Thymus (tissue), 11 donors: ENCODE data around the gene METTL18. TPM values are rescaled to one million over a fixed set of nuclear protein-coding genes. Genes with fewer than 3 reads are reported as not detected.

Experiments used
- DNase-seq, 9 donors: peaks; one replicate each; pipeline ENCODE4 v3.0.0-alpha.2; 2013; ENCODE audit warnings: low spot score in 9 of 9, low read depth in 6 of 9, missing footprints in 1 of 9
- H3K27ac ChIP-seq, 2 donors: one replicate each; pipeline ENCODE4 v1.5.1; 2013; ENCODE audit warnings: control low read depth in 1 of 2, low read depth in 1 of 2, low read length in 1 of 2, mild to moderate bottlenecking in 1 of 2, moderate library complexity in 1 of 2
- H3K27me3 ChIP-seq, 2 donors: one replicate each; pipeline ENCODE4 v1.5.1; 2013; ENCODE audit warnings: low read length in 1 of 2; ENCODE audit not compliant: control insufficient read depth in 2 of 2, insufficient read depth in 1 of 2
- H3K36me3 ChIP-seq, 2 donors: one replicate each; pipeline ENCODE4 v1.5.1; 2013; ENCODE audit warnings: low read length in 1 of 2, mild to moderate bottlenecking in 1 of 2, moderate library complexity in 1 of 2; ENCODE audit not compliant: control insufficient read depth in 2 of 2, insufficient read depth in 2 of 2
- H3K4me1 ChIP-seq, 2 donors: one replicate each; pipeline ENCODE4 v1.5.1; 2013; ENCODE audit warnings: low read length in 2 of 2; ENCODE audit not compliant: control insufficient read depth in 2 of 2, insufficient read depth in 2 of 2
- H3K4me3 ChIP-seq, 2 donors: one replicate each; pipeline ENCODE4 v1.5.1; 2013; ENCODE audit warnings: low read length in 2 of 2, control low read depth in 1 of 2, mild to moderate bottlenecking in 1 of 2
- H3K9me3 ChIP-seq, 2 donors: one replicate each; pipeline ENCODE4 v1.5.1; 2013; ENCODE audit warnings: low read length in 1 of 2, mild to moderate bottlenecking in 1 of 2; ENCODE audit not compliant: control insufficient read depth in 2 of 2, insufficient read depth in 1 of 2
- WGBS: extraction: QIAGEN DNeasy Blood & Tissue Kit; methylation state at CpG from one replicate; pipeline ENCODE4 v1.1.7; 2013; 5-methylcytosine and 5-hydroxymethylcytosine counted together
- polyA plus RNA-seq: library from polyadenylated mRNA; stranded (reverse); fragments of 200-250 nt; gene quantifications from one replicate; pipeline ENCODE4 v1.2.3, GENCODE V29; 2013
- total RNA-seq: library from RNA; stranded (reverse); fragments of 120-200 nt; gene quantifications from one replicate; pipeline ENCODE4 v1.2.4, GENCODE V29; 2013
- donor health status: healthy.

Gene METTL18
- total and polyA plus RNA-seq, 2 donors: 16.7 to 24.6 TPM

DNA sequence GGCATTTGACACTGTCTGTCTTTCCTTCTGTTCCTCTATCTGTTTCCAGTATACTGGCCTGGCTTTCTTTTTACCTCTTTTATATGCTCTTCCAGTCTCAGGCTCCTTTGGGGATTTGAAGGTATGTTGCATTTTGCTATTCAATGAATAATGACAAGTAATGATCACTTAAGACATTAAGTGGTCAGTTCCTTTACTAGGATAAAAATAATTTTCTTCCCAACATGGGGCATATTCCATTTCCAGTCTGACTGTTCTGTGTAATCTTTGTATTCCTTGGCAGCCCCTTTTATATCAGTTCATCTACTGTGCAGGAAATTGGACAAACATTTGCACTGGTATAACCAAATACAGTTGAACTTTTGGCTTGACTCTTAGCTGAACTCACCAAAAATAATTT is 15.6 kb downstream of the METTL18 start:
- Histone ChIP-seq H3K27ac (no peak overlapping the region), H3K27me3 (peaks cover 0 to 4% of the 10 kb centered on the region in 2 donors), H3K4me3 (no peak overlapping the region), H3K9me3 (no peaks in the 10 kb centered on the region), H3K36me3 (no peaks in the 10 kb centered on the region), H3K4me1 (no peaks in the 10 kb centered on the region)
- no peak for DNase-seq

DNA sequence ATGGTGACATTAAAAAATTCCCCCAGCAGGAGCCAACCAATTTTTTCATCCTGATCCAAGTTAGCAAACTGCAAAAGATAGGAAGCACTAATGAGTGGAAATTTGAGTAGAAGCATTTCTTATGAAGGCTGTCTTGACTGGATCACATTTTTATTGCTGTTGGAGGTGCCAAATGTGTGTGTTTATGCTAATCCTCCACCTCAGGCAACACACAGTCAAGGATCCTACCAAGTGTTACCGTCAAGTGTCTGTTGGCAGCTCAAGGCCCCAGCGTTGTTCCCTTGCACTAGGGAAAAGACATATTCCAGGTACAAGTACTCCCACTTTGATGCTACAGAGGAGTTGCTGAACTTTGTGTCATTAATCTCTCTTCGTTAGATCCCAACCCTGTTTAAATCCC is 18.3 kb downstream of the METTL18 start:
- Histone ChIP-seq H3K4me1 (no peaks in the 10 kb centered on the region), H3K4me3 (no peak overlapping the region), H3K27me3 (no peaks in the 10 kb centered on the region), H3K27ac (no peak overlapping the region), H3K9me3 (no peaks in the 10 kb centered on the region), H3K36me3 (no peaks in the 10 kb centered on the region)
- WGBS: 96% methylated on average over 3 of the region's 3 CpGs
- DNase-seq: no peak

DNA sequence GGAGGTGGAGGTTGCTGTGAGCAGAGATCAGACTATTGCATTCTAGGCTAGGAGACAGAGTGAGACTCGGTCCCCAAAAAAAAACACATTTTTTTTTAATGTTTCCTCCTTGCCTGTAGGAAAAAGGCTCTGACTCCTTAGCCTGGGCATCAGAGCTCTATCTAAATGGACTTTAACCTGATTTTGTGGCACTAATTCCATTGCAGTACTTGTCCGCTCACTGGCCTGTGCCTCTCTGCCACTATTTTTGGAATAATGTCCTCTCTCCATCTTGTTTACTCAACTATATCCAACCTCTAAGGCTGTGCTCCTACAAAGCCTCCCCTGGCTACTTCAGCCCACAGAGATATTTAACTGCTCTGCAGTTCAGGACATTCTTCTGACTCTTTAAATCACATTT is 26.5 kb downstream of the METTL18 start:
- H3K36me3 ChIP-seq: no peaks in the 10 kb centered on the region
- H3K27me3 ChIP-seq: no peaks in the 10 kb centered on the region
- no peak for DNase-seq
- no peaks in the 10 kb centered on the region for H3K9me3 ChIP-seq
- WGBS: 95% methylated on average over 2 of the region's 2 CpGs
- H3K4me1 ChIP-seq: no peaks in the 10 kb centered on the region
- no peak overlapping the region for H3K4me3 ChIP-seq
- no peak overlapping the region for H3K27ac ChIP-seq

DNA sequence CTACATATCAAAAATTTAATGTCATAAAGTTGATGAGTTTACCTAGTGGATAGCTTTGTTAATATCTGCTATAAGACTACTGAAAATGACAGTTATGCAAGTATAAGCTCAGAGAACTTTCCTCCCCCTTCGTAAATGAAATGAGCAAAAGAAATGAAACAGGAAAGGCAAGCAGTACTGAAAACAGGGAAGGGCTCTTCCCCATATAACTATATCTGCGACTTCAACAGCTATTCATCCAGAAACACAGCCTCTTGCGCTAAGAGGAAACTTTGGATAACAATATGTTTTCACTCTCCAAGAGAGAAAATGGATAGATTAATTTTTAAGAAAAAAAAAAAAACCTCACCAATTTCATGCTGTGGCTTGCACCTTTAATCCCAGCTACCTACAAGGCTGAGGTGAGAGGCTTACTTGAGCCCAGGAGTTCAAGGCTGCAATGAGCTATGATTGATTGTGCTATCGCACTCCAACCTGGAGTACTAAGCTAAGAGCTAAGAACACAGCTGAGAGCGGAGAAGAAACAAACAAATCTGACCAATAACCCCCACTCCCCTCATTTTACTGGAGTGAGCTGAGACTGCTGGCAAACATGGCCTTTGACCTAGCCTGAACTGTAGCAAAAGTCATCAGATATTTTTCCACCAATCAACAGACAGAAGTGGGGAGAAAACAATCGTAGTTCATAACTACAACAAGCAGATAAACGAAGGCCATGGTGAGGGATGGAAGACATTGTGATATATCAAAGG is 29.0 kb downstream of the METTL18 start:
- H3K9me3 ChIP-seq: no peaks in the 10 kb centered on the region
- no peaks in the 10 kb centered on the region for H3K36me3 ChIP-seq
- H3K27ac ChIP-seq: no peak overlapping the region
- no peak overlapping the region for H3K4me3 ChIP-seq
- no peaks in the 10 kb centered on the region for H3K27me3 ChIP-seq
- 96% methylated on average over 7 of the region's 7 CpGs for WGBS
- H3K4me1 ChIP-seq: no peaks in the 10 kb centered on the region
- no peak for DNase-seq

DNA sequence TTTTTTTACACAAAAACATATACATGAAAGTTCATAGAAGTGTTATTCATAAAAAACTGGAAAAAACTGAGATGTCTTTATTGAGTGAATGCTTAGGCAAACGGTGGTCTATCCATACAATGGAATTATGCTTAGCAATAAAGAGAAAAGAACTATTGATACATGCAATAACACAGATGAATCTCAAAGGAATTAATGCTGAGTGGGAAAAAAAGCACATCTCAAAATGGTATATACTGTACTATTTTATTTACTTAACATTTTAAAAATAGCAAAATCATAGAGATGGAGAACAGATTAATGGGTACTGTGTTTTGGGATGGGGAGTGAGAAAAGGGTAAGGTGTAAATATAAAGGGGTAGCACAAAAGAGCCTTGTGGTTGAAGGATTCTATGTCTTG is 29.8 kb downstream of the METTL18 start:
- no peak for DNase-seq
- H3K27ac ChIP-seq: no peak overlapping the region
- H3K9me3 ChIP-seq: no peaks in the 10 kb centered on the region
- H3K27me3 ChIP-seq: no peaks in the 10 kb centered on the region
- no peaks in the 10 kb centered on the region for H3K36me3 ChIP-seq
- H3K4me3 ChIP-seq: no peak overlapping the region
- WGBS: 89% methylated on average over 1 of the region's 1 CpG
- no peaks in the 10 kb centered on the region for H3K4me1 ChIP-seq

DNA sequence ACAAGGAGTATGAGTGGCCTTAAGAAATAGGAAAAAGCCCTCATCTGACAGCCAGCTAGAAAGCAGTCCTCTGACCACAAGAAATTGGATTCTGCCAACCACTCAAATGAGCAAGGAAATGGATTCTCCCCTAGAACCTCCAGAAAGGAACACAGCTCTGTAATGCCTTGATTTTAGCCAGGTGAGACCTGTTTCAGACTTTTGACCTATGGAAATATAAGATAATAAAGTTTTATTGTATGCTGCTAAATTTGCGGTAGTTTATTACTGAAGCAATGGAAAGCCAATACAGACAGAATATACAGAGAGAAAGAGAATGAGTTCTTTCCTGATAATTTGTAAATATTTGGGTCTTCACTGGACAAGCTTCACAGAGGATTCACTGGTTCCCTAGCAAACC is 32.0 kb downstream of the METTL18 start:
- WGBS: 100% methylated on average over 1 of the region's 1 CpG
- no peak for DNase-seq

DNA sequence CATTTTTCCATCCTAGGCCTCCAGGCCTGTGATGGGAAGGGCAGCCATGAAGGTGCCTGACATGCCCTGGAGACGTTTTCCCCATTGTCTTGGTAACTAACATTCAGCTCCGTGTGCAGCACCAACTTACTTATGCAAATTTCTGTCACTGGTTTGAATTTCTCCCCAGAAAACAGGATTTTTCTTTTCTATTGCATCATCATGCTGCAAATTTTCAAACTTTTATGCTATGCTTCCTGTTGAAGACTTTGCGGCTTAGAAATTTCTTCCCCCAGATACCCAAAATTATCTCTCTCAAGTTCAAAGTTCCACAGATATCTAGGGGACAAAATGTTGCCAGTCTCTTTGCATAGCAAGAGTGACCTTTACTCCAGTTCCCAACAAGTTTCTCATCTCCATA is 35.7 kb downstream of the METTL18 start:
- Histone ChIP-seq H3K36me3 (no peaks in the 10 kb centered on the region), H3K4me3 (no peak overlapping the region), H3K9me3 (peaks cover 0 to 6% of the 10 kb centered on the region in 2 donors), H3K27me3 (no peaks in the 10 kb centered on the region), H3K4me1 (no peaks in the 10 kb centered on the region), H3K27ac (no peak overlapping the region)
- no peak for DNase-seq
- WGBS: 97% methylated on average over 3 of the region's 3 CpGs

More for the DNA sequence above, 32.0 kb downstream of the METTL18 start:
- no peak overlapping the region for H3K4me3 ChIP-seq
- no peaks in the 10 kb centered on the region for H3K27me3 ChIP-seq
- H3K36me3 ChIP-seq: no peaks in the 10 kb centered on the region
- H3K4me1 ChIP-seq: no peaks in the 10 kb centered on the region
- peaks cover 0 to 6% of the 10 kb centered on the region in 2 donors for H3K9me3 ChIP-seq
- no peak overlapping the region for H3K27ac ChIP-seq

DNA sequence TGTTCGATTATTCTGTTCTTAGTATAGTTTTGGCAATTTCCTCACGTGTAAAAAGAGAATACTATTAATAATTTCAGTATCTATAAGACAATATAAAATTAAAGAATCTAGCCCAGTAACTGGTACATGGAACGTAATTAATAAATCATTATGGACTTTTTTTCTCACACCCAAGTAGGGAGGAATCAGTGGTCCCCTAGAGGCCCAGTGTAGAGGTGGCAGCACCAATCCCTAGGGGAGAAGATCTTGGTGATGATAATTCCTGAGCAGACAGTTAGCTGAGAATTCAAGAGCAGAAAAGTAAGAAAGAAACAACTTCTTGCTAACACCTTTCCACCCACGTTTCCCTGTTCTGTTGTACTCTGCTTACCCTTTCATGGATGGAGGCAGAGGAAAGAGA is 41.2 kb downstream of the METTL18 start:
- Histone ChIP-seq H3K4me1 (no peaks in the 10 kb centered on the region), H3K36me3 (no peaks in the 10 kb centered on the region), H3K9me3 (peaks cover 0 to 1% of the 10 kb centered on the region in 2 donors), H3K27me3 (no peaks in the 10 kb centered on the region), H3K27ac (no peak overlapping the region), H3K4me3 (no peak overlapping the region)
- WGBS: 93% methylated on average over 4 of the region's 4 CpGs
- no peak for DNase-seq

DNA sequence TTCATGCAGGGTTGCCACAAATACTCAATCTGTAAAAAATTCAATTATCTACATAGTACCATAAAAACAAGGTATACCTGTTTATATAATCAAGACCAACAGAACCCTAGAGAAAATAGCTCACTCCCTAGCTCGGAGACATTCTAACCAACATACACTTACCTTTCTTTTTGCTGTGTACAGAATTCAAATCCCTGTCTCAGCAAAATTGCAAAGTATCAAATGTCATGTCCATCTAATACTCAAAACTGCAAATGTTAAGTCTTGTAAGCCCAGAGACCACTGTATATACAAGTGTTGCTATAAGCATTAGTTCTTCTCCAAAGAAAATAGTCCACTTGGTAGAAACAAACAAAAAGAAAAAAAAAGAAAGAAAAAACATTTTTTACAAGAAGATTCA is 44.7 kb downstream of the METTL18 start:
- WGBS: 90% methylated on average over 1 of the region's 1 CpG
- H3K36me3 ChIP-seq: no peaks in the 10 kb centered on the region
- H3K27me3 ChIP-seq: no peaks in the 10 kb centered on the region
- H3K4me3 ChIP-seq: no peak overlapping the region
- no peak for DNase-seq
- H3K9me3 ChIP-seq: no peaks in the 10 kb centered on the region
- H3K4me1 ChIP-seq: no peaks in the 10 kb centered on the region
- no peak overlapping the region for H3K27ac ChIP-seq
